Central memory CD8-positive, alpha-beta T cell (primary cell): ENCODE results near the gene MCCC2.

Experiments used
- ATAC-seq: fragments of 150-1000 bp; cut with Tn5 transposase; replicated peaks from 2 replicates; pipeline ENCODE4 v1.10.0; 2022; ENCODE audit warnings: mild to moderate bottlenecking, moderate FRiP score, moderate number of reproducible peaks; ENCODE audit not compliant: poor library complexity, severe bottlenecking; ENCODE audit errors: extremely low read depth
- DNase-seq, 2 donors: peaks; one replicate each; pipeline ENCODE4 v3.0.0; 2021; ENCODE audit warnings: low spot score in 2 of 2
- H3K27ac Mint-ChIP-seq: one replicate; pipeline ENCODE4 v1.8.0; 2022; ENCODE audit warnings: low read depth, mild to moderate bottlenecking, moderate library complexity, mixed read lengths
- H3K27me3 Mint-ChIP-seq: one replicate; pipeline ENCODE4 v1.8.0; 2022; ENCODE audit warnings: mixed read lengths
- H3K36me3 Mint-ChIP-seq: one replicate; pipeline ENCODE4 v1.8.0; 2022; ENCODE audit warnings: mild to moderate bottlenecking, moderate library complexity, mixed read lengths; ENCODE audit not compliant: insufficient read depth
- H3K4me1 Mint-ChIP-seq: one replicate; pipeline ENCODE4 v1.8.0; 2022; ENCODE audit warnings: mixed read lengths
- H3K4me3 Mint-ChIP-seq: one replicate; pipeline ENCODE4 v1.8.0; 2022; ENCODE audit warnings: mild to moderate bottlenecking, moderate library complexity, mixed read lengths
- H3K9me3 Mint-ChIP-seq: one replicate; pipeline ENCODE4 v1.8.0; 2022; ENCODE audit warnings: mixed read lengths

MCCC2 gene

DNA sequence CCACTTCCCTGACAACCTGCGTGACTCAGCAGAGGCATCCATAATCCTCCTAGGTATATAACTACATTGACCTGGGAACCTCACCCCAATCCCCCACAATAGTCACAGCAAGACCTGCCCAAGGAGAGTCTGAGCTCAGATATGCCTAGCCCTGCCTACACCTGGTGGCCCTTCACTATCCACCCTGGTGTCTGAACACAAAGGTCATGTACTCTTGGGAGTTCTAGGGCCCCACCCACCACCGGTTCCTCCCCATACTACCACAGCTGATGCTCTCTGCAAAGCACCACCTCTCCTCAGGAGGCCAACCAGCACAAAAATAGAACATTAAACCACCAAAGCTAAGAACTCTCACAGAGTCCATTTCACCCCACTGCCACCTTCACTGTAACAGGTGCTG, 97.2 kb downstream of the MCCC2 start:
- Mint-ChIP-seq H3K27ac (no peak overlapping the region), H3K4me3 (no peak overlapping the region), H3K9me3 (peaks cover 4% of the 10 kb centered on the region), H3K27me3 (peaks cover 80% of the 10 kb centered on the region), H3K4me1 (no peaks in the 10 kb centered on the region), H3K36me3 (peaks cover 2% of the 10 kb centered on the region)
- ATAC-seq = no peak
- DNase-seq = no peak

DNA sequence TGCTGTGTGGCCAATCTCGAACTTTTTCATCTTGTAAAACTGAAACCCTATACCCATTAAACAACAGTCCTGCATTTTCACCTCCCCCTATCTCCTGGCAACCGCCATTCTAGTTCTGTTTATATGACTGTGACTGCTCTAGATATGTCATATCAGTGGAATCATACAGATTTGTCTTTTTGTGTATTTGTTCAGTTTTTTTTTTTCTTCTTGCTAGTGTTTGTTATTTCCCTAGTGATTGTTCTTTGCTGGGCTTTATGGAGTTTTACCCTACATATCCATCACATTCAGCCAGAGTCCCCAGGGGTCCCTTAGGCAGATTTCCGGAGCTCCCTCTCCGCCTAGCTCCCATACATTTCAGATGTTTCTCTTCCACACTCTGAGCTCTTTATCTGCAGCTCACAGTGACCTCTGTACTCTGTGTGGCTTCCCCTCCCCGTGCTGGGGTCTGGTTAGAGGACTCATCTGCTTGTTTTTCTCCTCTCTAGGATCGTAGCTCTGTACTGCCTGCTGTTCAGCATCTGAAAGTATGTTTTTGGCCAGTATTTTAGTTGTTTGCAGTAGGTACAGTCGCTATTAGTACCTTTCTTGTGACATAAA, 106.8 kb downstream of the MCCC2 start:
- no peak overlapping the region for H3K4me3 Mint-ChIP-seq
- ATAC-seq (no peak), DNase-seq (no peak)
- H3K27ac Mint-ChIP-seq = no peak overlapping the region
- H3K36me3 Mint-ChIP-seq = peaks cover 2% of the 10 kb centered on the region
- H3K4me1 Mint-ChIP-seq = peaks cover 6% of the 10 kb centered on the region
- peaks cover 14% of the 10 kb centered on the region for H3K27me3 Mint-ChIP-seq
- H3K9me3 Mint-ChIP-seq = peaks cover 5% of the 10 kb centered on the region

DNA sequence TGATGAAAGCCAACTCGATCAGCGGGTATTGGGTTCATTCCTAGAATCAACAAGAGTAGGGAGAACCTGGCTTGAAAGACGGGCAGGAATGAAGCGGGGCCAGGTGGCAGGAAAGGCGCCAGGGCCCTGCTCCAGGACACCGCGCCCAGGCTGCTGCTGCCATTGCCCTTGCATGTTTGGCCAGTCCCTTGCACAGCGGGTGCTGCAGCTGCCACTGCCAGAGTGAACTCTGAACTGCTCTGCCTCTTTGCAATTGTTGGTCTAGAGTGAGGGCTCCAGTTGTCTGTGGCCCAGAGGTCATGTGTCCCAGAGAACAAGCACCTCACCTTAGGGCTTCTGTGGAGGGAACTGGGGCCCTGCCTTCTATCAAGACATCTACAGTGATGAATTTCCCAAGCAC, 107.9 kb downstream of the MCCC2 start:
- peaks cover 6% of the 10 kb centered on the region for H3K4me1 Mint-ChIP-seq
- H3K4me3 Mint-ChIP-seq = no peak overlapping the region
- no peak overlapping the region for H3K27ac Mint-ChIP-seq
- ATAC-seq = no peak
- peaks cover 13% of the 10 kb centered on the region for H3K27me3 Mint-ChIP-seq
- H3K36me3 Mint-ChIP-seq = peaks cover 2% of the 10 kb centered on the region
- no peak for DNase-seq
- peaks cover 5% of the 10 kb centered on the region for H3K9me3 Mint-ChIP-seq

DNA sequence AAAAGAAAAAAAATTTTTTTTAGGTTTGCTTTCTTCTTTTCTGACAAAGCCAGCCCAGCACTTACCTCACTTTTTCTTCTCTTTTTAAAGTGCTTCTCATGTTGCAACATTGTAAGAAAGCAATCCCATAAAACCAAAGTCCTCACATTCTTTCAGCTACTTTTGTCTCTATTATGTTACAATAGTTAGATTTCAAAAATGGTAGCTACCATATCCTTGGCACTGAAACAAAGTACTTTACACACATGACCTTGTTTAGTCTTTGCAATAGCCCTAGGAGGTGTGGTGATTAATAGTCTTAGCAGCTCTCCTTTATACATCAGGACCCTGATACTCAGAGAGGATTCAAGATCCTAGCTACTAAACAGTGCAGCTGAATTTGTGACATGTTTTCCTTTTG, 108.5 kb downstream of the MCCC2 start:
- H3K4me3 Mint-ChIP-seq = no peak overlapping the region
- peaks cover 2% of the 10 kb centered on the region for H3K36me3 Mint-ChIP-seq
- H3K4me1 Mint-ChIP-seq = peaks cover 6% of the 10 kb centered on the region
- H3K27me3 Mint-ChIP-seq = peaks cover 13% of the 10 kb centered on the region
- ATAC-seq (no peak), DNase-seq (no peak)
- peaks cover 5% of the 10 kb centered on the region for H3K9me3 Mint-ChIP-seq
- H3K27ac Mint-ChIP-seq = no peak overlapping the region

DNA sequence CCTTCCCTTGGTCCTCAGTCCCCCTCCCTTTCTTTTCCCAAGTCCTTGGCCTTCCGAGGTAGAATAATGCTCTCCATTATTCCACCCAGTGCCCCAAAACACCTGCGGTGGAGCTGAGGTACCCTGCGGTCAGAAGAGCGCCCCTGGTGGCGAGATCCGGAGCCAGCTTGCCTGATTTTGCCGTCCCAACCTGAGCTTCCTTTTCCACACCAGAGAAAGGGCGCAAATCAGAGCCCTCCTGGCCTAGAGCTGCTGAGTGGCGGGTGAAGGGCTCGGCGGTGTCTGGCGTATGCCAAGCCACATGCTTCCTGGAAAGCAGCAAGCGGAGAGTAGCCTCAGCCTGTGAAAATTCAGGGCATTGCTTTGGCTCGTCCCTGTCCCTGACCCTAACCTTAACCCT, 110.8 kb downstream of the MCCC2 start:
- no peak overlapping the region for H3K27ac Mint-ChIP-seq
- H3K27me3 Mint-ChIP-seq = peaks cover 20% of the 10 kb centered on the region
- H3K36me3 Mint-ChIP-seq = no peaks in the 10 kb centered on the region
- DNase-seq (no peak), ATAC-seq (no peak)
- H3K9me3 Mint-ChIP-seq = peaks cover 5% of the 10 kb centered on the region
- H3K4me3 Mint-ChIP-seq = no peak overlapping the region
- peaks cover 6% of the 10 kb centered on the region for H3K4me1 Mint-ChIP-seq

DNA sequence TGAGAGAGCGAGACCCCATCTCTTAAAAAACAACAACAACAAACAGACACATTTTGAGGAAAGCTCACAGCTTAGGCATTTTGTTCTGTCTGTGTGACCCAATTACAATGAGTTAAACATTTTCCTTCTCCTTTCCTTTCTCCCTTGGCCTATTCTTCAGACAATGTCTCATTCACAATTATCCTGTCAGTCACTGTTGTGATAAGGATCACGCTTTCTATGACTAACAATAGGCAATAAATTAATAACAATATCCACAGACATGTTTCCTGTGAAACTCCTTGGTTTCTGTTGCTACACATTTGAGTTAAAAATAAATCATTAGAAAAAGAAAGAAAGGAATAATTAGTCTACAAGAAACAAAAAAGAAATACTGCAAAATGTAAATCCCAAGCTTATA, 112.1 kb downstream of the MCCC2 start:
- Mint-ChIP-seq H3K36me3 (no peaks in the 10 kb centered on the region), H3K27me3 (peaks cover 26% of the 10 kb centered on the region), H3K9me3 (peaks cover 5% of the 10 kb centered on the region), H3K27ac (no peak overlapping the region), H3K4me3 (no peak overlapping the region), H3K4me1 (peaks cover 6% of the 10 kb centered on the region)
- no peak for ATAC-seq
- no peak for DNase-seq

DNA sequence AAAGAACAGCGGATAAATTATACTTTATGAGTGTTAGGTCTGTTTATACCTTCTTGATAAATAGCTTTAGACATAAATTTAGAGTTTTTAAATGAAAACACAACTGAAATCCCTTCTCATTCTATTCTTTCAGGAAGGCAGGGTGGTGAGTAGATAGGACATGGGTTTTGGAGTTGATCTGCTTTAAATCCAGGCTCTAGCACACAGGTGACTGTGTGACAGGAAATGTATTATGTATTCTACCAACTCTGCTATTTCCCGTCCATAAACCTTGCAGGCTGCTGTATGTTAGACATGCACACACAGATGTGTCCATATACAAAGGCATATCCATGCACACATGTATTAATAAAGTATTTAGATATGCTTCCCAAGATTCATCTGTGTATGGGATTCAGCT, 112.6 kb downstream of the MCCC2 start:
- H3K9me3 Mint-ChIP-seq = peaks cover 5% of the 10 kb centered on the region
- no peaks in the 10 kb centered on the region for H3K36me3 Mint-ChIP-seq
- peaks cover 23% of the 10 kb centered on the region for H3K27me3 Mint-ChIP-seq
- DNase-seq (no peak), ATAC-seq (no peak)
- no peak overlapping the region for H3K4me3 Mint-ChIP-seq
- peaks cover 6% of the 10 kb centered on the region for H3K4me1 Mint-ChIP-seq
- no peak overlapping the region for H3K27ac Mint-ChIP-seq

DNA sequence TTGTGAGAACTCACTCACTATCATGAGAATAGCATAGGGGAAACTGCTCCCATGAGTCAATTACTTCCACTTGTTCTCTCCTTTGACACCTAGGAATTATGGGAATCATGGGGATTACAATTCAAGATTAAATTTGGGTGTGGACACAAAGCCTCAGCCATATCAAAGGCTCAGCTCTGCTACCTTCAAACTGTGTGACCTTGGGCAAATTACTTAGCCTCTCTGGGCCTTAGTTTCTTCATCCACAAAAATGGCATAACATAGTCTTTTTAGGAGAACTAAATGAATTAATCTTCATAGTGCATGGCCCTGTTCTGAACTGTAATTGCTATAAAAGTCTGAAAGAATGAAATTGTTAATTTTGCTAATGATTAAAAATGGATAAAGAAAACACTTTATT, 113.7 kb downstream of the MCCC2 start:
- H3K4me3 Mint-ChIP-seq = no peak overlapping the region
- H3K9me3 Mint-ChIP-seq = peaks cover 5% of the 10 kb centered on the region
- peaks cover 6% of the 10 kb centered on the region for H3K4me1 Mint-ChIP-seq
- H3K36me3 Mint-ChIP-seq = no peaks in the 10 kb centered on the region
- ATAC-seq (no peak), DNase-seq (no peak)
- H3K27ac Mint-ChIP-seq = no peak overlapping the region
- peaks cover 22% of the 10 kb centered on the region for H3K27me3 Mint-ChIP-seq

DNA sequence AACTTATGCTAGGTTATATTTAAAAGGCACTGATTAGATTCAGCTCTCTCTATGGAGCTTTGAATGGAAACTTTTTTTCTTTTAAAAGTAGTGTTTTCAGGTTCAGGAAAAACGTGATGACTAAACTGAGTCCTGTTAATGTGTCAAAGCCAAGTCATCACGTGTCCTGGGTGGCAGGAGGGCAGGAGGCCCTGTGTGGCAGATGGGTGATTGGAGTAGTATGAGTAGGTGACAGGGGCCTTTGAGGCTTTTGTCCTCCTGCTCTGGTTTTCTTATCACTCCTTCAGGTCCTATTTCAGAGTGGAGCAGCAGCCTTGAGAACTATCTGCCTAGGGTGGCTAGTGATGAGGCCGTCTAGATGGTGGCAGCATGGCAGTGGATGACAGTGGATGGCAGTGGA, 114.3 kb downstream of the MCCC2 start:
- DNase-seq (no peak), ATAC-seq (no peak)
- Mint-ChIP-seq H3K36me3 (no peaks in the 10 kb centered on the region), H3K27ac (no peak overlapping the region), H3K4me1 (peaks cover 6% of the 10 kb centered on the region), H3K4me3 (no peak overlapping the region), H3K27me3 (peaks cover 22% of the 10 kb centered on the region), H3K9me3 (peaks cover 5% of the 10 kb centered on the region)

DNA sequence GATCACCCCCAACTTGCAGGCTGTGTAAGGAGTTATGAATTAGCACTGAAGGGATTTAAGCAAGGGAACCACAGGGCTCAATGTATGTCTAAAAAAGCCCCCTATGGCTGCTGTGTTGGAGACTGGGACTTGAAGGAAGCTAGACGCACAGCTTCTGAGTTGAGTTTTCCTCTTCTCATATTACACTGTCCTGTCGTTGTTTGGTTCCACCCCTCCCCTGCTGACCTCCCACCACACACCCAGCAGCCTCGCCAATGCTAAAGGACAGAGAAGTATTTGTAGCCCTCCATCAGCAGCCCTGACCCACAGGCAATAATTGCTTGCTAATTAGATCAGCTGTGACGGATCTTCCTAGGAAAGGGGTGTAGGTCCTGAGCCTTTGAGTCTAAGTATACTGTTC, 116.8 kb downstream of the MCCC2 start:
- no peaks in the 10 kb centered on the region for H3K4me1 Mint-ChIP-seq
- no peaks in the 10 kb centered on the region for H3K36me3 Mint-ChIP-seq
- H3K4me3 Mint-ChIP-seq = no peak overlapping the region
- no peaks in the 10 kb centered on the region for H3K9me3 Mint-ChIP-seq
- ATAC-seq (no peak), DNase-seq (no peak)
- H3K27ac Mint-ChIP-seq = no peak overlapping the region
- peaks cover 39% of the 10 kb centered on the region for H3K27me3 Mint-ChIP-seq

DNA sequence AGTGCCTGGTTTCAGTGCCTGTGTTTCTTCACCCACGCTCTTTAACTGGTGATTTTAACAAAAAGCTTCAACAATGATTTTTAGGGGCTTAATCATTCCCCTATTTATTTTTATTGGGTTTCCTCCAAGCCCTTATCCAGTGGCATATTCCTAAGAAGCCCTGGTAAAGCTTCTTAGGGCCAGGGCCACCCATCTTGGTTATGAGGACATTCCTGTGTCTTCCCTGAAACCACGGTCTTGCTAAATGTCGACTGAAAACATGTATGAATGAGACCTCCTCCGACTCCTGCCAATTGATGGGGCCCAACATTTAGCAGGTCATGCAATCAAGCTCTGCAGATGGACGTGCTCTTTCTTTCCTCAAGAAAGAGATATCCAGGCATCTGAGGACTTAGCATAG, 118.3 kb downstream of the MCCC2 start:
- Mint-ChIP-seq H3K27me3 (peaks cover 49% of the 10 kb centered on the region), H3K4me1 (no peaks in the 10 kb centered on the region), H3K36me3 (no peaks in the 10 kb centered on the region), H3K4me3 (no peak overlapping the region), H3K27ac (no peak overlapping the region), H3K9me3 (no peaks in the 10 kb centered on the region)
- no peak for ATAC-seq
- DNase-seq = no peak

DNA sequence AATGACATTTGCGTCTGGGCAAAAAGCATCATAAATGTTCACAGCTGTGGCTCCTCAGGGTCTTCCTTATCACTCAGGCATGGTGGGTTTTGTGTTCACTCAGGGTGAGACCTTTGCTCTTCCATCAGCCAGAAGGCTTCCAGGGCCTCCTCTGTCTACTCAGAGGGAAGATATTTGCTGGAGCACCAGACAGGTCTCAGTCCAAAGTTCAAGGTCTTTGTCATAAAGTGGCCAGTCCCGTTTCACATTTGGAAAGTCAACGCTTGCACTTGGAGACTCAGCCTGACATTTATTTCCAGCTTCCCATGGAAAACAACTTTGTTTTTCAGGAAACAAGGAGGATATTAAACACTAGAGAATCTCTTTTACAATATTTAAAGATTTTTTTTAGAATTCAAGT, 119.8 kb downstream of the MCCC2 start:
- H3K9me3 Mint-ChIP-seq = no peaks in the 10 kb centered on the region
- H3K4me3 Mint-ChIP-seq = no peak overlapping the region
- no peak for ATAC-seq
- DNase-seq = no peak
- no peak overlapping the region for H3K27ac Mint-ChIP-seq
- no peaks in the 10 kb centered on the region for H3K36me3 Mint-ChIP-seq
- H3K4me1 Mint-ChIP-seq = no peaks in the 10 kb centered on the region
- H3K27me3 Mint-ChIP-seq = peaks cover 49% of the 10 kb centered on the region
